Upper lobe of right lung (tissue), 1 donor: ENCODE results near the gene CD63. TPM values are rescaled to one million over a fixed set of nuclear protein-coding genes. Genes with fewer than 3 reads are reported as not detected.

Source experiments
- ATAC-seq: fragments of 200-7000 bp; cut with Tn5 transposase; one replicate; pipeline ENCODE4 v1.9.1; 2020; ENCODE audit warnings: mild to moderate bottlenecking, moderate library complexity
- DNase-seq: peaks from one replicate; pipeline ENCODE4 v3.0.0-alpha.2; 2020
- H3K27ac ChIP-seq: fragments of 200-600 bp; one replicate; pipeline ENCODE4 v1.8.0; 2022
- H3K27me3 ChIP-seq: fragments of 200-600 bp; one replicate; pipeline ENCODE4 v1.8.0; 2022; ENCODE audit warnings: mild to moderate bottlenecking
- H3K36me3 ChIP-seq: fragments of 200-600 bp; one replicate; pipeline ENCODE4 v1.8.0; 2022
- H3K4me1 ChIP-seq: fragments of 200-600 bp; one replicate; pipeline ENCODE4 v1.8.0; 2022
- H3K4me3 ChIP-seq: fragments of 200-600 bp; one replicate; pipeline ENCODE4 v1.8.0; 2022; ENCODE audit warnings: mild to moderate bottlenecking
- H3K9me3 ChIP-seq: fragments of 200-600 bp; one replicate; pipeline ENCODE4 v1.8.0; 2022
- CTCF ChIP-seq: fragments of 200-600 bp; IDR thresholded peaks from one replicate; pipeline ENCODE4 v1.8.0; 2022; ENCODE audit warnings: antibody characterized with exemption
- intact Hi-C: fragments of 100-400 bp; cut with DNase I; formaldehyde crosslinking; loops from one replicate; pipeline ENCODE4 v1.11.0; 2022
- total RNA-seq: library from RNA; stranded (reverse); fragmentation: NEBNext Ultra II Directional; extraction: Animal tissue kit (Norgen Biotek cat#: 25700); gene quantifications from one replicate; pipeline ENCODE4 v1.2.1, GENCODE V29; 2021
- donor health status: DM: no; HTN: yes; CAD: no; lungs with severe emphysema.

The CD63 gene
- total RNA-seq, 1 donor from 2014 or later = 1,158 TPM

DNA sequence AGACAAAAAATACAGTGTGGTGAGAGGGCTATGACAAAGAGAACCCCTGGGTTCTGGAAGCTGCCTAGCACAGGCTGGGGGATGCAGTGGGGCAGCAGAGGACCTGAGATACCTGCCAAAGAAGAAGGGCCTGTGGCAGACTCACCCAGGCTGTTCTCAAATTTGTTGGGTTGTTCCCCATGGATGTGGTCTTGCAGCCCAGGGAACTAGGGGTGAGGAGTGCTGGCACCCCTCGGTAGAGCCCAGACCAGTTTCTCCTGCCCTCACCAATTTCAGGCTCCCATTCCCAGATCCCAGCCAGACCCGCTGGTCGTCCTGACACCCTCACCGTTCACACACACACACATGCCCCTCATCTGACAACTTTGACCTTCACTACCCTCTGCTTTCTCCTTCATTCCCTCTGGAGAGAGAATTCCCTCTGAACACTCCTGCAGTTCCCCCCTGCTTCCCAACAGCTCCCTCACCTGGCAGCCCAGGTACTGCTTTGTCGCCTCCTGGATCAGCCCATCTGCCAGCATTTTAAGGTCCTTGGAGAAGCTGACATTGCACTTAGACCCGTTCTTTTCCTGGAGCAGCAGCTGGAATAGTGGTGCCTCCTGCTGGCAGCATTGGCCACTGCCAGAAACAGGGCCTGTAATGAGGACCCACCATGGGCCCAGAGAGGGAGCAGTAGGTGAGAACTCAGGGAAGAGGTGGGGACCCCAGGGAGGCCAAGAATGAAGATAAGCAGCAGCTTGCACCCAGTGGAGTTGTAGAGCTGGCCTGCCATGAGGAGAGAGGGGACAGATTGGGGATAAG, 8.2 kb upstream of the CD63 start:
- ATAC-seq = peak; percentile 88

DNA sequence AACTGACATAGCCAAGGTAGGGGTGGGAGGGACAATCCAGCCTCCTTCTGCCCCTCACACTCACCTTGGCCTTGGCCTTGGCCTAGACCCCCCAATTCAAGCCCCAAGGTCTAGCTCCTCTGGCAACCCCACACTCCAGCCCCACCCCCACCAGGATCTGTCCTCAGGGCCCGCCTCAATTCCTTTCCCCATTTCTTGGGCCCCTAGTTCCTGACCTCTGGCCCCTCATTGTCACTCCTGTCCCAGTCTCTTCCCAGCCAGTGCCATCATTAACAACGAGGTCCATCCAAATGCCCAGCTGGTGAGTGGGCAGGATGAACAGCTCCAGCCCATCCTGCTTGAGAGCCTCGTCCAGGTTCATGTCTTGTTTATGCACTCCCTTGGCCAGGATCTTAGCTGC, 7.3 kb upstream of the CD63 start:
- no peak for TF ChIP-seq CTCF
- ATAC-seq (no peak), DNase-seq (no peak)
- Histone ChIP-seq H3K36me3 (no peaks in the 10 kb centered on the region), H3K4me1 (peaks cover 10% of the 10 kb centered on the region), H3K9me3 (no peaks in the 10 kb centered on the region), H3K27me3 (no peaks in the 10 kb centered on the region), H3K4me3 (no peak overlapping the region), H3K27ac (no peak overlapping the region)
- intact Hi-C loops = no loop called here

More for the DNA sequence above, 8.2 kb upstream of the CD63 start:
- intact Hi-C loops = no loop called here
- Histone ChIP-seq H3K9me3 (no peaks in the 10 kb centered on the region), H3K4me1 (peaks cover 9% of the 10 kb centered on the region), H3K27me3 (no peaks in the 10 kb centered on the region), H3K4me3 (no peak overlapping the region), H3K27ac (no peak overlapping the region), H3K36me3 (no peaks in the 10 kb centered on the region)
- peak; percentile 89 for DNase-seq
- TF ChIP-seq CTCF = peak; percentile 75

DNA sequence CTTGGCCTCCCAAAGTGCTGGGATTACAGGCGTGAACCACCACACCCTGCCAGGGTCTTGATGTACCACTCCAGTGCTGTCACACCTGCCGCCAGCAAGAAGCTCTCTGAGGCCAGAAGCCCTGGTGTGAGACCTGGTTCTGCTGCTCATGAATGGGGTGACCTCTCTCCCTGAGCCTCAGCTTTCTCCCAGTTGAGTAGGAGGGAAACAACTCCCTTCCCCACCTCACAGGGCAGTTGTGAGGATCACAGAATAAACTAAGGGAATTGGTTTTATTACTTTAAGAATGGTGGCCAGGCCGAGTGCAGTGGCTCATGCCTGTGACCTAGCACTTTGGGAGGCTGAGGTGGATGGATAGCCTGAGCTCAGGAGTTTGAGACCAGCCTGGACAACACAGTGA, 5.8 kb upstream of the CD63 start:
- TF ChIP-seq CTCF = no peak

DNA sequence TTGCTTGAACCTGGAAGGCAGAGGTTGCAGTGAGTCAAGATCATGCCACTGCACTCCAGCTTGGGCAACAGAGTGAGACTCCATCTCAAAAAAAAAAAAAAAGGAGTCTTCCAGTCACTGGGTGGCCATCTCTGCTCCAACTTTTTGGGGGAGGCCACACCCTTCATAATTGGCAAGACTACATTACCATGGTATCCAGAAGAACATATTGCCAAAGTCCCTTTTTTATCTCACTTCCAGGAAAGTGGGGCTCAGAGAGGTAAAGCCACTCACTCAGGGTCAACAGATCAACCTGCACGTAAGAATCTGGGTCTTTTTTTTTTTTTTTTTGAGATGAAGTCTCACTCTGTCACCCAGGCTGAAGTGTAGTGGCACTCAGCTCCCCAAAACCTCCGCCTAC, 5.0 kb upstream of the CD63 start:
- Histone ChIP-seq H3K4me1 (peaks cover 22% of the 10 kb centered on the region), H3K4me3 (no peak overlapping the region), H3K27me3 (no peaks in the 10 kb centered on the region), H3K36me3 (no peaks in the 10 kb centered on the region), H3K9me3 (no peaks in the 10 kb centered on the region), H3K27ac (no peak overlapping the region)
- no peak for TF ChIP-seq CTCF
- ATAC-seq (no peak), DNase-seq (no peak)
- intact Hi-C loops = no loop called here

More for the DNA sequence above, 5.8 kb upstream of the CD63 start:
- H3K9me3 ChIP-seq = no peaks in the 10 kb centered on the region
- ATAC-seq (no peak), DNase-seq (no peak)
- H3K36me3 ChIP-seq = no peaks in the 10 kb centered on the region
- H3K4me3 ChIP-seq = no peak overlapping the region
- intact Hi-C loops = no loop called here
- H3K27ac ChIP-seq = no peak overlapping the region
- peaks cover 22% of the 10 kb centered on the region for H3K4me1 ChIP-seq
- H3K27me3 ChIP-seq = no peaks in the 10 kb centered on the region

DNA sequence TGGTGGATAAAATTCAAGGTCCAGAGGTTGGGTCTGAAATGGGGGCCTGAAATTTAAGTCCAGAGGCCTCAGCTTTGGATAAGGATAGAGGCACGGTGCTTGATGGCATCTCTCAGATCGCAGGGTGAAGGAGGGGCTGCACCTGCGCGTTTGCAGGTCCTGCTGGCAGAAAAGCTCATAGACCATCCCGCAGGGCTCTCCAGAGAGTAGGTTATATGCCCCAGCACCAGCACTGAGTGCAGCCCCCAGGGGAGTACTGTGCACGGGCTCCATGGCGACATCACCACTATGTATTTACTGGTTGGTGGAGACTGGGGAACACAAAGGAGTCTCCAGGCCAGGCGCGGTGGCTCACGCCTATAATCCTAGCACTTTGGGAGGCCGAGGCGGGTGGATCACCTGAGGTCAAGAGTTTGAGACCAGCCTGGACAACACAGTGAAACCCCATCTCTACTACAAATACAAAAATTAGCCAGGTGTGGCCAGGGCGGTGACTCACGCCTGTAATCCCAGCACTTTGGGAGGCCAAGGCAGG, 4.3 kb upstream of the CD63 start:
- no peaks in the 10 kb centered on the region for H3K36me3 ChIP-seq
- DNase-seq (no peak), ATAC-seq (no peak)
- no peaks in the 10 kb centered on the region for H3K9me3 ChIP-seq
- H3K27ac ChIP-seq = no peak overlapping the region
- intact Hi-C loops = no loop called here
- H3K27me3 ChIP-seq = no peaks in the 10 kb centered on the region
- no peak overlapping the region for H3K4me3 ChIP-seq
- H3K4me1 ChIP-seq = peaks cover 19% of the 10 kb centered on the region
- TF ChIP-seq CTCF = no peak
